HG02885 (cell line): ENCODE results near the gene CSH1.
"Not testable (repeated sequence)": the region's sequence is repeated elsewhere in the genome, so short reads cannot be mapped to it uniquely, and the experiment has no call there.

Experiments used
- ATAC-seq: cut with Tn5 transposase; IDR thresholded peaks from one replicate; pipeline ENCODE4 v1.9.1; 2021; ENCODE audit warnings: mild to moderate bottlenecking; ENCODE audit not compliant: unreplicated experiment, poor library complexity

Gene CSH1

DNA sequence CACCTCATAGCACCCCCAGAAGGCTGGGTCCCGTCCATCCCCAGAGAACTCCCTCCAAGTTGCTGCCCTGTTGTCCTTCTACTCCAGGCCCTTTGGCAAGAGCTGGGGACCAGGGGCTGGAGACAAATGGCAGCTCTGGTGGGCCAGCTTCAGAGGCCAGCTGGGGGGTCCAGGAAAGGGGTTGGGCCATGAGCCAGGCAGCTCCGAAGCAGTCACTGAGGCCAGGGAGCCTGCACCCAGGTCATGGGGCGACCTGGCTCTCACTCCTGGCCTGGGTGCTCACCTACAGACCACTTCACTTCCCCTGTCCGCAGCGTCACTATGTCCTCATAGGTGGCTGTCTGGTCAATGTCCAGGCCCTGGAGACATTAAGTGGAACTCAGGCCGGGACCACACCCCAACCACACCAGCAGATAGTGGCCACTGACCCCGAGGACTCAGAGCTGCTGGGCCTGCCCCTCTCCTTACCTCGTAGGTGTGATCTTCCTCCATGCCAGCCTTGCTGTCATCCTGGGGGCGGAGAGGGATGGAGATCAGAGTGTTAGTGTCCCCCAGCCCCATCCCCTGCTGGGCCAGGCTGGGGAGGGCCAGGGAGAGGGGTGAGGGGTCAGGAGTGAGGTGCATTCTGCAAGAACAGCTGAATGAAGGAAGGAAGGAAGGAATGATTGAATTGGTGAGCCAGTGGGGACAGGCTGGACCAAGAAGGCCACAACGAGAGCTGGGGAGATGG, 32.8 kb upstream of the CSH1 start:
- ATAC-seq: no peak

GRCh38 chr17:63928172-63928666, 31.8 kb upstream of the CSH1 start:
- no peak for ATAC-seq

DNA sequence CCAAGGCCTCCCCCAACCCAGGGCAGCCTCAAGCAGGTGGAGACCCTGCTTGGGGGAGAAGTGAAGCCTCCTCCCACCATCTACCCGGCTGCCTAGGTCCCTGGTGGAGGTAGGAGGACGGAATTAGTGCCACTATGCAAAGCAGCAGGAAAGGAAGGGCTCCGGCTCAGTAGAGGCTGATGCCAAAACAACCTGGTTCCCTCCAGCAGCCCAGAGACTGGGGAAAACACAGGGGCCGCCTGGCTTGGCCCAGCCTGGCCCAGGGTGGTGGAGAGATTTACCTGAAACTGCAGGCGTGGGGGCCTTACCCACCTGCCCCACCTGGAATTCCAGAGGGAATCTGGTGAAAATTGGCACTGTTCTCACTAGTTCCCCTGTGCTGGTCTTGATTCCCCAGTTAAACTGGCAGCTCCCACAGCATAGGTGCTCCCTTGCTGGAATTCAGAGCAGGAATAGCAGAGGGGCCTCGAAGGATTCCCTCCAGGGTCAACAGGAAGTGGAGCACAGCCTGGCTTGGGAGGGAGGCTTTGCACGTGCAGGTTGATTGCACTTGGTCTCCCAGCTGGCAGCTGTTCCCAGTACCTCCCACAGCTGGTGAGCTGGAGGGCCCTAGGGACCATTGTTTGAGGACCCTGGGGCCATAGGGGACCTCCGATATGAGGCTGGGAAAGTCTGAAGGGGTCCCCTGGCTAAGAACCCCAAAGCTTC, 31.2 kb upstream of the CSH1 start:
- ATAC-seq: no peak

GRCh38 chr17:63926164-63926563, 29.8 kb upstream of the CSH1 start:
- no peak for ATAC-seq

DNA sequence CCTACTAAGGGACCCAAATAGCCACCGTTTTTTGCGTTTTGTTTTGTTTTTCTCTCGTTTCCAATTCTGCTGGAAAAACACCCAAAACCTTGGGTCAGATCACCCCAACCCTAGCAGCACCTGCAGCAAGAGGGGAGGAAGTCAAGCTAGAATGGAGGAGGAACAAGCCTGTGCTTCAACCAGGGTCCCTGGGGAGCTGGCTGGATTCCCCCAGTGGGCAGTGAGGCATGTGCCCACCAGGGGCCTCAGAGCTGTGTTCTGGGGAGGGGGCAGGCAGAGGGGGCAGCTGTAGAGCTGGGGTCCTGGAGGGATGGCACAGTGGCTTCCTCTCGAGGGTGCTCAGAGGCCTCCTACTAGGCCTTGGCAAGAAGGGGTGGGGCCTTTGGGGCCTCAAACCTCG, 29.2 kb upstream of the CSH1 start:
- no peak for ATAC-seq

- not testable (repeated sequence) for ATAC-seq
These were observed 26.0 kb upstream of the CSH1 start for GRCh38 chr17:63922402-63922801.

DNA sequence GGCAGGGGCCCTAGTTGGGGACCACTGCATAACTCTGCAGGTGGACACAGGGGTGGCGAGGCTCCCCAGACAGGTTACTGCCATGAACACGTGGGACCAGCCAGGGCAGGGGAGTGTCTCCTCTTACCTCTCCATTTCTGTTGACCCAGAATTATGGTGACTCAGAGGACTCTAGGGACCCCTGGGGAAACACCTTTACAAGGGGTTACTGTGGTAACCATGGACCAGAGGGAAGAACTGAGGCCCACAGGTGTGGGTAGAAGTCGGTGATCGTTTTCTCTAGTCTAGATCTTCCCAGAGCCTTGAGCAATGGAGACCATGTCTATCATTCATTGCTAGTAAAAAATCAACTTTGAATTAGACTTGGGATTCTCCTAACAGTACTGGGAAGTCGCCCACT, 24.4 kb upstream of the CSH1 start:
- not testable (repeated sequence) for ATAC-seq

GRCh38 chr17:63920050-63920449, 23.7 kb upstream of the CSH1 start:
- ATAC-seq: not testable (repeated sequence)

DNA sequence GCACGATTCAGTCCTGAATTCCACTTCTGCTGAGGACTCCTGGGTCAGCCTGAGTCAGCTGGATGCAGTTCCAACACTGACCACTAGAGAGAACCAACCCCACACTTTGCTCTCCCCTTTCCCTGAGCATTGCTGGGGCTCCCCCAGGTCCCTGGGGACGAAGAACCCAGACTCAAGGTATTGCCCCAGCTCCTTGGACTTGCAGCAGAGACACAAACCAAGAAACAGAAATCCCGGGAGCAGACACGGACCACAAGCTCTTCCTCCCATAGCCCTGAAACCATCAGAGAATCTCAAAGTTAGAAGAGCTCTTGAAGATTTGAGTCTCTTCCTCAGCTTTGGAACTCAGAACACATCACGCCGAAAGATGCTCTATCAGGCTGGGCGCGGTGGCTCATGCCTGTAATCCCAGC, 22.9 kb upstream of the CSH1 start:
- ATAC-seq: peak; percentile 74

DNA sequence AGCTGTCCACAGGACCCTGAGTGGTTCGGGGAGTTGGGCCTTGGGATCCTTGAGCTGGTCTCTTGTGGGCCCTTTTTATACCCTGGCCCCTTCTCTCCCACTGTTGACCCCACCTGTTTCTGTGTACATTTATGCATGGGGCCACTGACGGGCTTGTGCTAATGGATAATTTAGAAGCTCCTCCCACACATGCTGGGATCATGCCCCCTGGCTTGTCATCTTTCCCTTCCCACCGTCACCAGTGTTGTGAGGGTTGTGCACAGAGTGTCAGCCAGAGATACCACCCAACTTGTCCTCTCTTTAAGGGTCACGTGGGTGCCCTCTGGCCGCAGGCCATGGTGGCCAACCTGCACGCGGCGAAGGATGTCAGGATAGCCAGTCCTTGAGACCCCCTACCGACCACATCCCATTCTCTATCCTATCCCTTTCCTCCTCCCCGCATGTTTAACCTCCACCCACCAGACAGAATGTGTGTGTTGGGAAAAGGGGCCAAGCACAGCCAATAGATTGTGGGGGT, 22.5 kb upstream of the CSH1 start, which contains the start of gene GH1:
Gene GH1, minus strand, starts transcription at position 51 of the 517 bp plus-strand sequence. CDS start 63 bp downstream, outside the sequence.
- ATAC-seq: not testable (repeated sequence)

DNA sequence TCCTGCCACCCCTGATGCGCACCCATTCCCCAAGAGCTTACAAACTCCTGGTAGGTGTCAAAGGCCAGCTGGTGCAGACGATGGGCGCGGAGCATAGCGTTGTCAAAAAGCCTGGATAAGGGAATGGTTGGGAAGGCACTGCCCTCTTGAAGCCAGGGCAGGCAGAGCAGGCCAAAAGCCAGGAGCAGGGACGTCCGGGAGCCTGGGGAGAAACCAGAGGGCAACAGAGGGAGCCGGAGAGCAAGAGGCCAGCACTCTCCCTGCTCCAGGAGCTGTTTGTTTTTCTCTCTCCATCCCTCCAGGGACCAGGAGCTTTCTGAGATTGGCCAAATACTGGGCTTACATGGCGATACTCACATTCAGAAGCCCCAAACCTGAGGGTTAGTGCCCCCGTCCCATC, 21.9 kb upstream of the CSH1 start:
- no peak for ATAC-seq

GRCh38 chr17:63917646-63918045, 21.3 kb upstream of the CSH1 start:
- ATAC-seq: no peak

- ATAC-seq: not testable (repeated sequence)
These were observed 20.8 kb upstream of the CSH1 start for GRCh38 chr17:63917206-63917605.

DNA sequence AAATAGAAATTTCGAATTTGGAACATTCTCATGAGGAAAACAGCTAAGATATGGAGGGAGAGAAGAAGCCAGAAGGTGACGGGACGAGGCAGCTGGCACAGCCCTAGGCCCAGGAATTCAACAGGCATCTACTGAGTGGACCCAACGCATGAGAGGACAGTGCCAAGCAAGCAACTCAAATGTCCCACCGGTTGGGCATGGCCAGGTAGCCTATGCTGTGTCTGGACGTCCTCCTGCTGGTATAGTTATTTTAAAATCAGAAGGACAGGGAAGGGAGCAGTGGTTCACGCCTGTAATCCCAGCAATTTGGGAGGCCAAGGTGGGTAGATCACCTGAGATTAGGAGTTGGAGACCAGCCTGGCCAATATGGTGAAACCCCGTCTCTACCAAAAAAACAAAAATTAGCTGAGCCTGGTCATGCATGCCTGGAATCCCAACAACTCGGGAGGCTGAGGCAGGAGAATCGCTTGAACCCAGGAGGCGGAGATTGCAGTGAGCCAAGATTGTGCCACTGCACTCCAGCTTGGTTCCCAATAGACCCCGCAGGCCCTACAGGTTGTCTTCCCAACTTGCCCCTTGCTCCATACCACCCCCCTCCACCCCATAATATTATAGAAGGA, 20.3 kb upstream of the CSH1 start:
- ATAC-seq: no peak

DNA sequence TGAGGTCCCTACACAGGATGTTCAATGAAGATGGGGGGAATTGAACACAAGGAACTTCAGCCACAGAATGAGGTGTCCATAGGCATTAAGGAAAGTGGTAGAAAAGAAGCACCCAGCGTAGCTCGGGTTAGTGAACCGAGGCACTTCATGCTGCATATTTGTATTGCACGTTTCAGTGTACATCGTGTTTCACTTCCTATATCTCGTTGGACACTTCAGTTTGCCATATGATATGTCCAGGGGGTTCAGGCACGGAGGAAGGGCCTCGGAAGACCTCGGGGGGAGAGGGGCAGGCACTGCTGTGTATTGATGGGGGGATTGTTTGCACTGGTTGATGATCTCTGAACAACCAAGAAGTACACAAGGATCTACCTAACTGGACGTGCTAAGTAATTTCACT, 19.4 kb upstream of the CSH1 start:
- ATAC-seq: not testable (repeated sequence)

DNA sequence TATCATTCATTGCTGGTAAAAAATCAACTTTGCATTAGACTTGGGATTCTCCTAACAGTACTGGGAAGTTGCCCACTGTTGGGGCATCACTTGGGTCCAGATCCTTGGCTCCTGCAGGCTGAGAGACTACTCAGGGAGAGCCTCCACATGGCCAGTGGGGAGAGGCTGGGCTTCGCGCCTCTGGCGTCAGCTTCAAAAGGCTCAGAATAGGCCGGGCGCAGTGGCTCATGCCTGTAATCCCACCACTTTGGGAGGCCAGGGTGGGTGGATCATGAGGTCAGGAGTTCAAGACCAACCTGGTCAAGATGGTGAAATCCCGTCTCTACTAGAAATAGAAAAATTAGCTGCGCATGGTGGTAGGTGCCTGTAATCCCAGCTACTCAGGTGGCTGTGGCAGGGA, 18.1 kb upstream of the CSH1 start:
- ATAC-seq: no peak

DNA sequence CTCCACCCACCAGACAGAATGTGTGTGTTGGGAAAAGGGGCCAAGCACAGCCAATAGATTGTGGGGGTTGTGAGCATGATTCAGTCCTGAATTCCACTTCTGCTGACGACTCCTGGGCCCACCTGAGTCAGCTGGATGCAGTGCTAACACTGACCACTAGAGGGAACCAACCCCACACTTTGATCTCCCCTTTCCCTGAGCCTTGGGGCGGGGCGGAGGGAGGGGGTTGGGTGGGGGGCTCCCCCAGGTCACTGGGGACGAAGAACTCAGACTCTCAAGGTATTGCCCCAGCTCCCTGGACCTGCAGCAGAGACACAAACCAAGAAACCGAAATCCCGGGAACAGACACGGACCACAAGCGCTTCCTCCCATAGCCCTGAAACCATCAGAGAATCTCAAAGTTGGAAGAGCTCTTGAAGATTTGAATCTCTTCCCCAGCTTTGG, 15.3 kb upstream of the CSH1 start:
- ATAC-seq: no peak

GRCh38 chr17:63911041-63911635, 14.8 kb upstream of the CSH1 start, which contains the start of gene CSHL1:
TSS of gene CSHL1 (minus strand) at chr17:63911258. CDS start at chr17:63911196, 62 bp downstream.
- ATAC-seq: no peak

GRCh38 chr17:63910096-63910495, 13.7 kb upstream of the CSH1 start:
- ATAC-seq: no peak

GRCh38 chr17:63909586-63909985, 13.2 kb upstream of the CSH1 start:
- not testable (repeated sequence) for ATAC-seq
